HG03196 (cell line): Measurements from ENCODE around the gene GDF10.

Source experiments
- ATAC-seq: cut with Tn5 transposase; IDR thresholded peaks from one replicate; pipeline ENCODE4 v1.9.1; 2021; ENCODE audit not compliant: unreplicated experiment

Gene GDF10

GRCh38 chr10:47269294-47269693 lies 30.7 kb upstream of the GDF10 start:
- ATAC-seq: no peak

DNA sequence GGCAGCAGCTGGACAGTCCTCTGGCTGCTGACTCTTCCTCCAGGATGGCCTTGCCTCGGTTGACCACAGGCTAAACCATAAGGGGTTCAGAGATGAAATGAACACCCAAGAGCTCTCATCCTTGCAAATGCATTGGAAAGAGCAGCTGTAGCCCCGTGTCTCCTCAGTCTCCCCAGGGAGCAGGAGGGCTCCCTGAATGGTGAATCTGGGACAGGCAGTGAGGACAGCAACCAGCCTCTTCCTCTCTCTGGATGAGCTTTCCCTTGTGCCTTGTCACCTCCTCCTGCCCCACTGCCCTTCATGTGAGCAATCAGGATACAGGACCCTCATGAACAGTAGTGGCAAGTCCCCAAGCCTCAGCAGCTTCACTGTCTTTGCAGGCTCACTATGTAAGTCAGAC lies 23.9 kb upstream of the GDF10 start:
- ATAC-seq: no peak

- no peak for ATAC-seq
Measured at GRCh38 chr10:47276576-47277351, 23.2 kb upstream of the GDF10 start.

DNA sequence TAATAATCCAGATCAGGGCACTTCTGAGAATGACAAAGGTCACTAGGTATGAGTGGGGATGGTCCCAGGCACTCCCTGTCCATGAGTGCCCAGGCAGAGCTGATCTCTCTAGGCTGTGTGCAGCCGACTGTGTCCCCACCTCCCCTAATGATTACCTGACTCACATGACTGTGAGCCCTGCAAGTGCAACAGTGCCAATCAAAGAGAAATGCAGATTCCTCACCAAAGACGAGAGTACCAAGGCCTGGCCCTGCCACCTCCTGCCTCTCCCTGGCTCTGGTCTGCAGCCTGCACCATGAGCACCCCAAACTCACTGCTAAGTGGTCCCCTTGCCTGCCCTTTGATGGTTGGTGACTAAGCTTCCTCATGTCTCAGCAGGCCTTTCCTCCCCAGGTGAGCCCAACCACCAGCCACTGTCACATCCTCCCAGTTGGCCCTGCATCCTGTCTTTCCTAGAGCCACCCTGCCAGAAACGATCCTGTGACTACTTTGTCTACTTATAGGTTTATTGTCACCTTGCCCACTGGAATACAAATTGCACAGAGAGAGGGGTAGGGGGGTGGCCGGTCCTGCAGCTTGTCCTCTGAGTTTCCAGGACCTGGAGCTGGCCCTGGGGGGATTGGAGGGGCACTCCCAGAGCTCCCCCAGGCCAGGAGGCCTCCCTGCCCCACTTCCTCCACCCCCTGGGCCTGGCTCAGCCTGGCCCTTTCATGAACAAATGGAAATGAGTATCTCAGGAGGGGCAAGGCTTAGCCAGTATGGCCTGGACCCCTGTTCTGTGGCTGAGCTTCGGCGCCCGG lies 22.4 kb upstream of the GDF10 start:
- ATAC-seq: no peak

DNA sequence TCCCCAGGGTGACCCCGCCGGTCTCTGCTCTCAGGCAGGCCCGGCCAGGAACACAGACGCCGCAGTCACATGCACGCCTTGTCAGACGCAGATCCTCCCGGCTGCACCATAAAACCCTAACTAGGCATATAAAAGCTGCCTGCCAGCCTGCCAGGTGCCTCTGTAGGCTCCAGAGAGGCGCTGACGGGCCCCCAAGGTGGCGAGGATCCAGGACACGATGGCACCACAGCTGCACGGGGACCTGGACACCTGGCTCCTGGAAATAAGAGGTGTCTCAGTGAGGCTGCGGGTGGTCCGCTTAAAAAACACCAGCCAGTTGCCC lies 21.9 kb upstream of the GDF10 start:
- no peak for ATAC-seq

- ATAC-seq: no peak
Measured at GRCh38 chr10:47278720-47279119, 21.3 kb upstream of the GDF10 start.

GRCh38 chr10:47279276-47279675 lies 20.7 kb upstream of the GDF10 start:
- no peak for ATAC-seq

GRCh38 chr10:47282005-47282656 lies 17.9 kb upstream of the GDF10 start:
- no peak for ATAC-seq

DNA sequence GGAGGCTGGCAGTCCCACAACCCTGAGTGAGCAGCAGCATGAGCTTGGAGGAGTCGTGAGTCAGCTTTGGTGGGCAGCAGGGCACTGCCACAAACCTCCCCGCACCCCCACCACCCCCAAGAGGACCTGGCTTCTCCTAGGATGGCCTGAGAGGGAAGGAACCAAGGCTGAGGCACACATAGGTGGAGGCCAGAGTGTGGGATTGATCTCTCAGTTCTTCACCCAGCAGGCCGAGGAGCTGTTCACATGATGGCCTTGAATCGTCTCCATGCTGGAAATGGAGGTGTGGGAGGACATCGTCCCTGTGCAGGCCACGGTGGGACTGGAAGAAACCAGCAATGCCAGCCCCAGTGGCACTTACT lies 17.4 kb upstream of the GDF10 start:
- ATAC-seq: no peak

GRCh38 chr10:47283101-47283630 lies 16.8 kb upstream of the GDF10 start:
- no peak for ATAC-seq

GRCh38 chr10:47283848-47284247 lies 16.1 kb upstream of the GDF10 start:
- ATAC-seq: no peak

DNA sequence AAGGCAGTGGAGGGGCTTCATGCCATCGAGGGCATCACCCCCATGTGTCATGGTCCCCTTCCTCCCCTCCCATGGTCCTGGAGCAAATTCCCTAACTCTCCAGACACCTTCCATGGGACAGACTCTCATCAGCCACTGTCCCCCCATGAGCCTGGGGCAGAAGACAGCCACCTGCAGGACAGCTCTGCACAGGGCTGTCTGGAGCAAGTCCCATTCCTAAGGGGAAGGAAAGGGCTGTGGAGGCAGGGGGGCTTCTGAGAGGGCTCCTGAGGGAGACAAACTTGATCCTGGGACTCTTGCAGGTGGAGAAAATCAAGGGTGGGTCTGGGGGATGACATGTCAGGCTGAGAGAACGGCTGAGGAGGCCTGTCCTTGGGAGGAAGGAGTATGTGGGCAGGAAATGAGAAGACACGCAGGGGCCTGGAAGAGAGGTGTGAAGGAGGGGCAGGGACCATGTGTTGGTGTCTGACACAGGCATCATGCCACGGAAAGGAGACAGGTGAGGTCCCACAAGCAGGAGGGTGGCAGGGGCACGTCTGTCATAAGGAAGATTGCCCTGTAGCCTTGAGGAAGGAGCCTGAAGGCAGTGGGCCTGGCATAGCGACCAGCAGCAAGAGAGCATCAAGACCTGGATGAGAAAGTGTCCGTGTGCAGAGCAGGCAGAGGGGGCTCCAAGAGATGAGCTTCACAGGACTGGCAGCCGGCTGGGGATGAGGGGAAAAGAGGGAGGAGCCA lies 14.4 kb upstream of the GDF10 start:
- ATAC-seq: no peak

GRCh38 chr10:47286116-47286505 lies 13.9 kb upstream of the GDF10 start:
- ATAC-seq: no peak

DNA sequence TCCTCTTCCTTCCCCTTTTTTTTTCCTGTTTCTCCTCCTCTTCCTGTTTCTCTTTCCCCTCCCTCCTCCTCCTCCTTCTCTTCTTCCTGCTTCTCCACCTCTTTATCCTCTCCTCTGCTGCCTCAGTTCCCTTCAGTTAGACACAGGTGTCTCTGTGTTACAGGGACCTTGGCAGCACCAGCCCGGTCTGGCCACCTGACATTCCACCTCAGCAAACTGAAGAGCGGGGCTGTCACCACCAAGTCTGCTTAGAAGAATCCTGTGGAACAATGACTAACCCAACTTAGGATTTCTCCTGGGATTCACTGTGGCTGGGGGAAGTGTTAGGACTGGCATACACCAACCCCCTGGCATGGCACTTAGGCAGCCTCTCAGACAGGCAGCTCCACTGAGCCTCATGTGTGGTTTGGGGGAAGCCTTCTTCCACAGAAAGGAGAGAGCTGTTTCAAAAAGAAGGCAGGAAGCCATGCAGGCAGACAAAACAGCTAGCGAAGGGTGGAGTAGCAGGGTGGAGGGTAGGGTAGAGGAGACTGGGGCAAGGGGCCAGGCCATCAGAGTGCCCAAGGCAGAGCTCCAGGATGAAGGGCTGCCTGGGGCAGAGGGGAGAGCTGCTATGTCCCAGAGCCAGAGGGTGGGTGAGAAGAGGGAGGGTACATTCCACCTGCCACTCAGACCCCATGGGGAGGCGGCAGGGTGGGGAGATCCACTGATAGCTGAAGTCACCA lies 13.2 kb upstream of the GDF10 start:
- ATAC-seq: no peak

DNA sequence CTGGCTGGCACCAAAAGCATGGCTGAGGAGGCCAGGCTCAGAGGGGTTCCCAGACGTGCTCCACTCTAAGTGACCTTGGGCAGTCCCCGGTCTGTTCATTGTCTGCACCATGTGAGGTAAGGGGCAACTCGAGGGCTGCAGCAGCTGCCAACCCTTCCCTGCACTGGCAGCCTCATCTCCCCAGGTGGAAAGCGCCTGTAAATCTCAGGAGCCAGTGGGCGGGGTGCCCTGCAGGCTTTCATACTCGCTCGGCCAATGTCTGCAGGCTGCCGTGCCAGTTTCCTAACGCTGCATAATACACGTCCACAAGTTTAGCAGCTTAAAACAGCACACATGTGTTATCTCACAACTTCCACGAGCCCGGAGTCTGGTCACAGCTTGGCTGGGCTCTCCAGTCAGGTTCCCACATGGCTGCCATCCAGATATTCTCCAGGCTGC lies 12.6 kb upstream of the GDF10 start:
- no peak for ATAC-seq

GRCh38 chr10:47287805-47288204 lies 12.2 kb upstream of the GDF10 start:
- ATAC-seq: no peak

DNA sequence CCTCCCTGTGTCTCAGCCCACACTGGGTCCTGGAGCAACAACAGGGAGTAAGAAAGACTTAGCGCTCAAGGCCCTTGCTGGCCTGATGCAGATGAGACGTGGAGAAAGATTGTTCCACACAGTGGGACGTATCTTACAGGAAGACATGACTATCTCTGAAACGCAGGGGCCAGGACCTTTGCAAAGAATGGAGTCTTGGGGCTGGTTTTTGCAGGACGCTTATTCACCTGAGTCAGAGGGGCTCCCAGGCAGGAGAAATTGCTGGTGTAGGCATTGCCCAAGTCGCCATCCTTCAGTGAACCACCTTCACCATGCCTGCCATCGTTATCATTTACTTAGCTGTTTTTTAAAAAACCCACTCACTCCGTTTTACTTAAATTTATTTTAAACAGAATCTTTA lies 11.8 kb upstream of the GDF10 start:
- ATAC-seq: no peak

GRCh38 chr10:47288916-47289495 lies 11.0 kb upstream of the GDF10 start:
- ATAC-seq: no peak

DNA sequence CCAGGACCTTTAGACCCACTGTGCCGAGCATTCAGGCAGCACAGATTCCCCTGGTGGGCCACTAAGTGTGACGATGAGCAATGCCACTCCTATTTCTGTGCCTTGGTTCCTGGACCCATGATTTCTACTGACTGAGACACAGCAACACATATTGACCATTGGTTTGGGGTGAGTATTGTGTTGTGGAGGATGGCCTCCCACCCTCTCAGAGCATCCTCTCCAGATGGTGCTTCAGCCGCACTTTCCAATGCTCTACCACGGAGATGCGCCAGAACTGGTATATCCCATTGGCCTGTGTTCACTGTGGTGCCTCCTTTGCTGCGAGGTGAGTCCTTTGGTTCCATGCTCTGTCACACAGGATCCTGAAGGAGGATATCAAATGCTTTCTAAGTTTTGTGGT lies 10.1 kb upstream of the GDF10 start:
- no peak for ATAC-seq

GRCh38 chr10:47290338-47290737 lies 9.7 kb upstream of the GDF10 start:
- no peak for ATAC-seq
